Measurements from ENCODE around the gene TTC7B. TPM values are rescaled to one million over a fixed set of nuclear protein-coding genes. Genes with fewer than 3 reads are reported as not detected.

TTC7B gene
- total and polyA plus RNA-seq, 2 of the 8 experiments (the other 6 are each of a cell fraction or from before 2014, with no cell fraction given) = 23.7 to 34.0 TPM

DNA sequence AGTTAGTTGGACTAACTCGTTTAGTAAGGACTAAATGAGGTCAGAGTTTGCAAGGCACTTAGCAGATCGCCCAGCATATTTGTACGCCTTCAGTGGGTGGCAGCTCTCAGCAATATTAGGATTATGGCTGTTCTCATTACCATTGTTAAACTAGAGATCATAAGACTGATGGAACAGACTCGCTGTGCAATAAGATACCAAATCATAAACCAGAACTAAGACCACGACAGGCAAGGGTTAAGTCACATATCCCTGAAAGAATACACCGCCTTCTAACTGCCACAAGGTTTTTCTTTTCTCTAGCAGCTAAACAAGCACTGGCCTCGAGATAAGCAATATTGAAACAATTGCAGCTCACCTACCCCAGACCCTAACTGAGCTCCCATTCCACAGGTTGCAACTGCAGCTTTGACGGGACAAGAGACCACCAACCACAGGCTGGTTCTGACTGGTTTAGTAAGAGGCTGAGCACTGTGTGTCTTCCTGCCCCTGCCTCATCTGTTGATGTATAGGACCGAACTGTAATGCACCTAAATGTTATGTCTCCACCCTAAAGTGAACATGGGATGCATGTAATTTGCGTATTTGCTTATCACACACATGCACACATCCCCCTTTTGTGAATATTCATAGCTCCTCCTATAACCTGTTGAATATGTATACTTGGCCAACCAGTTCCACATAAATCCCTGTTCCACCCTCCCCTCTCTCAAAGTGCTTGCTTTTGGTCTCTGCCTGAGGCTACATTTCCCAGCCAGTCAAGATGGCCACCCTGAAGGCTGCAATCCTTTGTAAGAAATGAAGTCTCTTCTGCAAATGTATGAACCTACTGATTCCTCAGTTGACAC, 266.2 kb downstream of the TTC7B start (continued):
- TF ChIP-seq, protein P1, sequence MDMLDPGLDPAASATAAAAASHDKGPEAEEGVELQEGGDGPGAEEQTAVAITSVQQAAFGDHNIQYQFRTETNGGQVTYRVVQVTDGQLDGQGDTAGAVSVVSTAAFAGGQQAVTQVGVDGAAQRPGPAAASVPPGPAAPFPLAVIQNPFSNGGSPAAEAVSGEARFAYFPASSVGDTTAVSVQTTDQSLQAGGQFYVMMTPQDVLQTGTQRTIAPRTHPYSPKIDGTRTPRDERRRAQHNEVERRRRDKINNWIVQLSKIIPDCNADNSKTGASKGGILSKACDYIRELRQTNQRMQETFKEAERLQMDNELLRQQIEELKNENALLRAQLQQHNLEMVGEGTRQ (IDR thresholded peaks at IDR 0.05; ENCODE audit: low read length) = no peak
- TF ChIP-seq, protein P2, sequence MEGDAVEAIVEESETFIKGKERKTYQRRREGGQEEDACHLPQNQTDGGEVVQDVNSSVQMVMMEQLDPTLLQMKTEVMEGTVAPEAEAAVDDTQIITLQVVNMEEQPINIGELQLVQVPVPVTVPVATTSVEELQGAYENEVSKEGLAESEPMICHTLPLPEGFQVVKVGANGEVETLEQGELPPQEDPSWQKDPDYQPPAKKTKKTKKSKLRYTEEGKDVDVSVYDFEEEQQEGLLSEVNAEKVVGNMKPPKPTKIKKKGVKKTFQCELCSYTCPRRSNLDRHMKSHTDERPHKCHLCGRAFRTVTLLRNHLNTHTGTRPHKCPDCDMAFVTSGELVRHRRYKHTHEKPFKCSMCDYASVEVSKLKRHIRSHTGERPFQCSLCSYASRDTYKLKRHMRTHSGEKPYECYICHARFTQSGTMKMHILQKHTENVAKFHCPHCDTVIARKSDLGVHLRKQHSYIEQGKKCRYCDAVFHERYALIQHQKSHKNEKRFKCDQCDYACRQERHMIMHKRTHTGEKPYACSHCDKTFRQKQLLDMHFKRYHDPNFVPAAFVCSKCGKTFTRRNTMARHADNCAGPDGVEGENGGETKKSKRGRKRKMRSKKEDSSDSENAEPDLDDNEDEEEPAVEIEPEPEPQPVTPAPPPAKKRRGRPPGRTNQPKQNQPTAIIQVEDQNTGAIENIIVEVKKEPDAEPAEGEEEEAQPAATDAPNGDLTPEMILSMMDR (IDR thresholded peaks at IDR 0.05; ENCODE audit: control extremely low read depth in 1 of 3, insufficient read depth in 1 of 3, low read depth in 1 of 3, low read length in 3 of 3) = no peak
- TF ChIP-seq JUND (IDR thresholded peaks at IDR 0.05; ENCODE audit: low read length) (no peak), YY1 (IDR thresholded peaks at IDR 0.05; ENCODE audit: low read depth, low read length) (no peak), EZH2 (IDR thresholded peaks at IDR 0.05; ENCODE audit: low read depth, low read length, severe bottlenecking) (no peak), SAP30 (IDR thresholded peaks at IDR 0.05; ENCODE audit: insufficient read depth, insufficient replicate concordance, low read length) (no peak)
